SH-SY5Y (cell line): Measurements from ENCODE around the gene SMR3B.

Source experiments
- GATA2 ChIP-seq: IDR thresholded peaks from 2 replicates; pipeline ENCODE4 v1.6.1; 2011; ENCODE audit warnings: mild to moderate bottlenecking, low read depth, low read length
- GATA3 ChIP-seq: IDR thresholded peaks from 2 replicates; pipeline ENCODE4 v1.6.1; 2011; ENCODE audit warnings: low read depth, mild to moderate bottlenecking, low read length, moderate library complexity

- TF ChIP-seq GATA2 (no peak), GATA3 (no peak)
Measured at GRCh38 chr4:70437197-70437596, 54.3 kb downstream of the SMR3B start.
